Keratinocyte (primary cell): ENCODE measurements around the gene TRIM63. TPM values are rescaled to one million over a fixed set of nuclear protein-coding genes. Genes with fewer than 3 reads are reported as not detected.
A peak's percentile ranks its signal among the peaks of the same experiment; 100 is the strongest.

Experiments used
- DNase-seq: peaks from one replicate; pipeline ENCODE4 v3.0.0-alpha.2; 2011; ENCODE audit warnings: low read depth, missing footprints, low spot score
- FAIRE-seq: peaks from 2 replicates; lab custom pipeline; 2011; peaks lifted over from hg19 to GRCh38; lab: Jason Lieb, UNC
- H2AFZ ChIP-seq: 2 replicates; pipeline ENCODE4 v1.6.0; 2012; ENCODE audit warnings: low read length, control low read depth, inconsistent platforms; ENCODE audit not compliant: control insufficient read depth
- H3K27ac ChIP-seq: 2 replicates; pipeline ENCODE4 v1.5.1; 2011; ENCODE audit warnings: low read length; ENCODE audit not compliant: control insufficient read depth, insufficient read depth
- H3K27me3 ChIP-seq: 3 replicates; pipeline ENCODE4 v1.6.0; 2011; ENCODE audit warnings: low read length; ENCODE audit not compliant: control insufficient read depth, insufficient read depth; ENCODE audit errors: extremely low read depth
- H3K36me3 ChIP-seq, 2 experiments: 2 replicates in 1 of 2; 3 replicates in 1 of 2; pipeline ENCODE4 v1.5.1; 2011; ENCODE audit warnings: low read length in 2 of 2, mild to moderate bottlenecking in 1 of 2; ENCODE audit not compliant: control insufficient read depth in 2 of 2, insufficient read depth in 2 of 2; ENCODE audit errors: extremely low read depth in 1 of 2
- H3K4me1 ChIP-seq: 3 replicates; pipeline ENCODE4 v1.5.1; 2011; ENCODE audit warnings: low read length; ENCODE audit not compliant: control insufficient read depth, insufficient read depth; ENCODE audit errors: extremely low read depth
- H3K4me2 ChIP-seq: 3 replicates; pipeline ENCODE4 v1.6.0; 2011; ENCODE audit warnings: low read depth, low read length; ENCODE audit not compliant: control insufficient read depth, insufficient read depth; ENCODE audit errors: extremely low read depth
- H3K4me3 ChIP-seq, 3 experiments: fragments of 200-600 bp in 1 of 3; sonication (generic) in 1 of 3; 2 replicates in 2 of 3; 3 replicates in 1 of 3; pipeline ENCODE4 v1.5.1; 2011 to 2016; ENCODE audit warnings: low read length in 3 of 3, mild to moderate bottlenecking in 3 of 3, control low read depth in 2 of 3, inconsistent platforms in 1 of 3, low read depth in 1 of 3, mixed read lengths in 1 of 3, mixed run types in 1 of 3, moderate library complexity in 1 of 3; ENCODE audit not compliant: control insufficient read depth in 2 of 3, insufficient read depth in 2 of 3; ENCODE audit errors: extremely low read depth in 1 of 3
- H3K79me2 ChIP-seq: 2 replicates; pipeline ENCODE4 v1.6.0; 2012; ENCODE audit warnings: low read length; ENCODE audit not compliant: control insufficient read depth, insufficient read depth
- H3K9ac ChIP-seq: 3 replicates; pipeline ENCODE4 v1.6.0; 2011; ENCODE audit warnings: low read length; ENCODE audit not compliant: control insufficient read depth, insufficient read depth; ENCODE audit errors: extremely low read depth
- H3K9me1 ChIP-seq: 3 replicates; pipeline ENCODE4 v1.6.0; 2011; ENCODE audit warnings: low read length; ENCODE audit not compliant: control insufficient read depth, insufficient read depth; ENCODE audit errors: extremely low read depth
- H3K9me3 ChIP-seq: 2 replicates; pipeline ENCODE4 v1.5.1; 2012; ENCODE audit warnings: low read depth, low read length; ENCODE audit not compliant: control insufficient read depth
- H4K20me1 ChIP-seq: 3 replicates; pipeline ENCODE4 v1.6.0; 2011; ENCODE audit warnings: low read length; ENCODE audit not compliant: control insufficient read depth, insufficient read depth; ENCODE audit errors: extremely low read depth
- CTCF ChIP-seq, 3 experiments: IDR thresholded peaks in 1 of 3; conservative IDR thresholded peaks in 1 of 3; optimal IDR thresholded peaks in 1 of 3; 2 replicates in 2 of 3; 3 replicates in 1 of 3; pipeline versions ENCODE3 to v1.5.1; 2011; ENCODE audit warnings: low read length in 3 of 3, mild to moderate bottlenecking in 3 of 3, moderate library complexity in 2 of 3, control low read depth in 1 of 3, inconsistent platforms in 1 of 3; ENCODE audit not compliant: insufficient read depth in 2 of 3; ENCODE audit errors: extremely low read depth in 1 of 3
- EZH2 ChIP-seq: IDR thresholded peaks from one replicate; pipeline ENCODE4 v1.6.1; 2012; ENCODE audit warnings: inconsistent platforms, mild to moderate bottlenecking, low read length, moderate library complexity
- dilution Hi-C: fragments of 300-500 bp; cut with MboI; formaldehyde crosslinking; loops from one replicate; pipeline ENCODE4 v1.7.0; 2020; ENCODE audit warnings: low sequenced_read_pairs; ENCODE audit not compliant: extremely low pct_ligation_motif_present
- polyA plus RNA-seq, 5 experiments: library from polyadenylated mRNA; depleted of rRNA in 3 of 5; stranded (reverse) in 3 of 5; stranded (forward) in 1 of 5; unstranded in 1 of 5; fragments of >200 nt; gene quantifications; 1 replicate in 1 of 5; 2 replicates in 3 of 5; 3 replicates in 1 of 5; pipeline versions ENCODE4 v1.2.1 to v1.2.3, GENCODE V29; 2011 to 2012; ENCODE audit warnings: missing spikeins in 2 of 5, low read depth in 1 of 5, low replicate concordance in 1 of 5

The TRIM63 gene
- polyA plus RNA-seq, 1 donor (not counting 4 experiments of a cell fraction or from before 2014, with no cell fraction given), result not detected

- TF ChIP-seq CTCF (optimal IDR thresholded peaks at IDR 0.05 in 1 of 3, IDR thresholded peaks at IDR 0.05 in 1 of 3, conservative IDR thresholded peaks at IDR 0.05 in 1 of 3; ENCODE audit: extremely low read depth in 1 of 3, insufficient read depth in 2 of 3, low read length in 3 of 3), result no peak
- TF ChIP-seq EZH2, result no peak
- Histone ChIP-seq H3K27ac (no peak overlapping the region), H3K4me3 (no peak overlapping the region), H4K20me1 (no peaks in the 10 kb centered on the region), H3K79me2 (no peaks in the 10 kb centered on the region), H3K9me3 (no peaks in the 10 kb centered on the region), H3K27me3 (no peaks in the 10 kb centered on the region), H3K4me2 (peak overlapping the region; percentile 0), H3K36me3 (no peaks in the 10 kb centered on the region), H3K9me1 (no peaks in the 10 kb centered on the region), H2AFZ (no peak overlapping the region), H3K9ac (no peak overlapping the region), H3K4me1 (peaks cover 35% of the 10 kb centered on the region)
- DNase-seq (no peak), FAIRE-seq (peak; percentile 85)
- dilution Hi-C loops, result no loop called here
Measured at GRCh38 chr1:26097696-26098095, 30.3 kb upstream of the TRIM63 start.

- DNase-seq (no peak), FAIRE-seq (peak; percentile 36)
- no peaks in the 10 kb centered on the region for H4K20me1 ChIP-seq
- H3K4me2 ChIP-seq, result no peak overlapping the region
- dilution Hi-C loops, result no loop called here
- H3K9me1 ChIP-seq, result no peaks in the 10 kb centered on the region
- H3K27me3 ChIP-seq, result no peaks in the 10 kb centered on the region
- TF ChIP-seq EZH2, result no peak
- no peaks in the 10 kb centered on the region for H3K9me3 ChIP-seq
- H2AFZ ChIP-seq, result no peak overlapping the region
- no peak overlapping the region for H3K27ac ChIP-seq
- H3K4me1 ChIP-seq, result peaks cover 36% of the 10 kb centered on the region
- H3K79me2 ChIP-seq, result no peaks in the 10 kb centered on the region
- no peak overlapping the region for H3K4me3 ChIP-seq
- H3K9ac ChIP-seq, result no peak overlapping the region
- no peaks in the 10 kb centered on the region for H3K36me3 ChIP-seq
Measured at GRCh38 chr1:26096471-26096870, 29.0 kb upstream of the TRIM63 start.
